ENCODE data around the gene HSD11B1. TPM values are rescaled to one million over a fixed set of nuclear protein-coding genes. Genes with fewer than 3 reads are reported as not detected.

Gene HSD11B1
- total RNA-seq, result 0.77 and 6.8 TPM in 2 replicates

DNA sequence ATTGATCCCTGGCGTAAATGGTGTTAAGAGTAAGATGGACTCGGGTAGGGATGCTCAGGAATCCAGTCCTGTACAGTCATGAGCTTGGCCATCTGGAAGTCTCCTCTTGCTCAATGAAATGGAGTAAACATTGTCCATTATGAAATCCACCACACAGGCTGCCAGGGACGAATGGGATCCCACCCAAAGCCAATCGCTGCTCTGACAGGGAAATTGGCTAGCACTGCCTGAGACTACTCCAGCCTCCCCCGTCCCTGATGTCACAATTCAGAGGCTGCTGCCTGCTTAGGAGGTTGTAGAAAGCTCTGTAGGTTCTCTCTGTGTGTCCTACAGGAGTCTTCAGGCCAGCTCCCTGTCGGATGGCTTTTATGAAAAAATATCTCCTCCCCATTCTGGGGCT, at the start of gene HSD11B1:
HSD11B1 (plus strand) TSS at position 263 of the 400 bp plus-strand sequence; CDS start at position 360, 97 bp downstream.

DNA sequence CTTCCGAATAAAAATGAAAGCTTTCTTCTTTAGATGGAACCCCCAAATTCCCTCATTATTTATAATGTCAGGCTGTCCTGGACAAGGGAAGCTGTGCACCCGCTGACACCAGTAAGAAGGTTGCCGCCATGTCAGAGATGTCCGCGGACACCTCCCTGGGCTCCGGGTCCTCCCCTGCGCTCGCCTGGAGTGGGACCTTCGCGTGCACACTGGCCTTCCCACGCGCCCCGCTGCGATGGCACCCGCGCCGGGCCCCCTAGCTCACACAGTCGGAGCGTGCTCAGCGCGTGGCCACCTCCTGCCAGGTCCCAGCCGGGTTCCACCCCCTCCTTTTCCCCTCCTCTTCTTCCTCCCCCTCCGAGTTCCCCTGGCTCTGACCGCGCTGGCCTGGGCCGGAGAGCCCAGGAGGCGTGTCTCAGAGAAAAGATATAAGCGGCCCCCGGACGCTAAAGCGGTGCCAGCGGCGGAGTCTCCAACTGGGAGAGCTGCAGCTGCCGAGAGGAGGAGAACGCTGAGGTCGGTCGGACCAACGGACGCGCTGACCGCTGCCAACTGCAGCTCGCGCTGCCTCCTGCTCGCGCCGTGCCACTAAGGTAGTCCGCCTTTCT, 29.6 kb upstream of the HSD11B1 start, which contains the start of gene G0S2:
G0S2 (plus strand) TSS at position 456 of the 608 bp plus-strand sequence. CDS start 273 bp downstream, outside the sequence.

DNA sequence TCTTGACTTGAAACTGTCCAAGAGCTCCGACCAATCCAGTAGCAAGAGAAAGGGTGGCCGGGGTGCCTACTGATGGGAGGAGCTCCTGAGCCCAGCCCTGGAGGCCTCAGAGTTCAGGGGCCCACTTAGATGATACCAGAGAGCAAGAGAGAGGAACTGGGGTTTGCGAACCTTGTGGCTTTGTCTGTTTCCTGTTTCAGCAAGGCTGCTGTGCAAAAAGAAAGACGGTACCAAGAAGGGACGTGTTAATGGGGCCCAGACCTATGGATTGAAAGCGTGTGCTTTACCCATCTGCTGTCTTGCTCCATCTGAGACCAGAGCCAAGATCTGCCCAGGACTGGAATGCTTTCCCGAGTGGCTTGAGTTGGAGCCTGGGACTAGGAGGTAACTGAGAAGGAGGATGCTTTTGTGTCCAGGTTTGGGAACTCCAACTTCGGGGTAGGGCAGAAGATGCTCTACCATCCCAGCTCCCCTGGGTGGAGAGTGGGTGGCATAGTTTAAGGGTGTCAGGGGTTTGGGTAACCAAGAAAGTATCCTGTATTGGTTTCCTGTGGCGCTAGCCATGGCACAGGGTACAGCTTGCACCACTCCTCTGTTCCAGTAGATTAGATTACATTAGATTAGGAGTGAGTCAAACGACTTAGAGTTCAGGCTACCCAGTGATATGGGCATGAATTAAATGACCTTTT, 51.4 kb downstream of the HSD11B1 start, which contains the start of gene TRAF3IP3:
TRAF3IP3 (plus strand) TSS at position 128 of the 689 bp plus-strand sequence. CDS start 3,987 bp downstream, outside the sequence.

Other genes starting within 250 kb of the HSD11B1 start
- 0.77 and 0.85 TPM in 2 replicates for gene CAMK1G, start 121.1 kb upstream of the HSD11B1 start, total RNA-seq
- 3.5 and 11.3 TPM in 2 replicates for gene LAMB3, start 52.4 kb upstream of the HSD11B1 start, total RNA-seq
- gene G0S2, start 29.4 kb upstream of the HSD11B1 start, total RNA-seq, result 10.4 and 34.1 TPM in 2 replicates
- not detected in 2 replicates for gene TRAF3IP3, start 51.2 kb downstream of the HSD11B1 start, total RNA-seq
- gene C1orf74, start 79.7 kb downstream of the HSD11B1 start, total RNA-seq, result 3.7 and 4.2 TPM in 2 replicates
- 0.19 and 0.85 TPM in 2 replicates for gene IRF6, start 101.3 kb downstream of the HSD11B1 start, total RNA-seq
- 10.9 and 13.2 TPM in 2 replicates for gene UTP25, start 123.1 kb downstream of the HSD11B1 start, total RNA-seq
- 1.2 and 2.0 TPM in 2 replicates for gene SYT14, start 233.4 kb downstream of the HSD11B1 start, total RNA-seq